ENCODE results near the gene TTC28. TPM values are rescaled to one million over a fixed set of nuclear protein-coding genes. Genes with fewer than 3 reads are reported as not detected.
A peak's percentile ranks its signal among the peaks of the same experiment; 100 is the strongest.

TTC28 gene
- polyA plus RNA-seq, 4 donors: 28.9 to 32.9 (median 31.0) TPM

DNA sequence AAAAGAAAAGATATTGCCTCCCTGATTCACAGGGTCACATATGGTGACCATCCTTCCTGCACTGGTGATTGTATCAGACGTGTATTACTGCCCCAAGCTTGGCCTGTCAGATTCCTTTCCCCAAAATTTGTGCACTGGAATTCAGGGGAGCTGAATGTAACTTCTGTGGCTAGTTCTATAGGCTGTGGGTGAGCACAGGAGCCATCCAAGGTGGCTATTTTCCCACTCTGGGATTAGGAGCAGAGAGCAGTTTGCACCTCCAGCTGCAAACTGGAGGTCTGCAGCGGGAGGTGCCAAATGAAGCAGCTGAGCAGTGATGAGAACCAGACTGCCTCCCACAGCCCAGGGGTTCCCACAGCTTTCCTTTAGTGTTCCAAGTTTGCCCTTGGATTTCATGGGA lies 636.4 kb downstream of the TTC28 start:
- DNase-seq (ENCODE audit: low read depth in 4 of 4, low spot score in 3 of 4): no peak

DNA sequence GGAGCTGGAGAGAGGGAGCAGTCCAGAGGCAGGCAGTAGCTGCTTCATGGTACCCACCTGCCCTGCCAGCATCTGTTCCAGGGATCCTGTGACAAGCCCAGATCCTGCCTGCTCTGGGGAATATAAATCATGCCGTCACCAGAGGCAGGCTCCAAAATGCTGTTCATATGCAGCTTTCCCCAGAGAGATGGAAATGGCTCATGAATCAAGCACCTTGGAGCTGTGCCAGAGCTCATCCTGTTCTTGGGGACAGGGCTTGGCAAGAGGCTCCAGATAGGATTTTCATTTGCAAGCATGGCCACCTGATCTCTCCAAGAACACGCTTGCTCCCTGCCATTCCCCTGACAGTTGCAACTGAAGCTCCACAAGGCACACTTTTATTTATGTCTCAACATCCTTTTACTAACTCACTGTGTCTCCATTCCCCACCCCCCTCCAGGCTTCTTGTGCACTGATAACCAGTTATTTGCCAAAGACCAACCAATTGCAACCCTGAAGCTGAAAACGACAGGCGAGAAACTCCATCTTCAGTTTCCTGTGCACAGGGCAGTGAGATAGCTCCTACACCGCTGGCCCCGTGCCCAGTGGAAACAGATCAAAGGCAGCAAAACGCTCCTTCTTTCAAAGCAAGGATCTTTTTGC lies 644.8 kb downstream of the TTC28 start:
- no peak for DNase-seq (ENCODE audit: low read depth in 4 of 4, low spot score in 3 of 4)

- no peak for DNase-seq (ENCODE audit: low read depth in 4 of 4, low spot score in 3 of 4)
These were observed 645.4 kb downstream of the TTC28 start for GRCh38 chr22:28034145-28034759.

DNA sequence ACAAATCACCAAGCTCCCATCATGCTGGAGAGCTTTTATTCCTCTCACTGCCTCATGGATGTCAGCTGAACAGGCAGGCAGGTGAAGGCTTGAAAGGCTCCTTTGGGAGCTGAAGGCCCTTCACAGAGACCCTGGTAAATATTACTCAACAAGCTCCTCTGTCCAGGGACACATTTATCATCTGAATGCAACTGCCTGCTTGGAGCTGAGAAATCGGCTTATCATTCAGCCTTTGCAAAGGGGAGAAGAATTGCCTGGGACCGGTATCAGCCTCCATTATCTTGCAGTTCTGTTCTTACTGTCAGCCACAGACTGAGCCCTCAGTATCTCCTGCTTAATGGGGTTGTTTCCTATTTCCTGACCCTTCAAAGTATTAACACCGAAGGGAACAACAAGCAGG lies 646.8 kb downstream of the TTC28 start:
- no peak for DNase-seq (ENCODE audit: low read depth in 4 of 4, low spot score in 3 of 4)

GRCh38 chr22:28031383-28031922 lies 648.2 kb downstream of the TTC28 start:
- no peak for DNase-seq (ENCODE audit: low read depth in 4 of 4, low spot score in 3 of 4)

GRCh38 chr22:28030473-28030872 lies 649.2 kb downstream of the TTC28 start:
- no peak for DNase-seq (ENCODE audit: low read depth in 4 of 4, low spot score in 3 of 4)

GRCh38 chr22:28029956-28030355 lies 649.7 kb downstream of the TTC28 start:
- no peak for DNase-seq (ENCODE audit: low read depth in 4 of 4, low spot score in 3 of 4)

DNA sequence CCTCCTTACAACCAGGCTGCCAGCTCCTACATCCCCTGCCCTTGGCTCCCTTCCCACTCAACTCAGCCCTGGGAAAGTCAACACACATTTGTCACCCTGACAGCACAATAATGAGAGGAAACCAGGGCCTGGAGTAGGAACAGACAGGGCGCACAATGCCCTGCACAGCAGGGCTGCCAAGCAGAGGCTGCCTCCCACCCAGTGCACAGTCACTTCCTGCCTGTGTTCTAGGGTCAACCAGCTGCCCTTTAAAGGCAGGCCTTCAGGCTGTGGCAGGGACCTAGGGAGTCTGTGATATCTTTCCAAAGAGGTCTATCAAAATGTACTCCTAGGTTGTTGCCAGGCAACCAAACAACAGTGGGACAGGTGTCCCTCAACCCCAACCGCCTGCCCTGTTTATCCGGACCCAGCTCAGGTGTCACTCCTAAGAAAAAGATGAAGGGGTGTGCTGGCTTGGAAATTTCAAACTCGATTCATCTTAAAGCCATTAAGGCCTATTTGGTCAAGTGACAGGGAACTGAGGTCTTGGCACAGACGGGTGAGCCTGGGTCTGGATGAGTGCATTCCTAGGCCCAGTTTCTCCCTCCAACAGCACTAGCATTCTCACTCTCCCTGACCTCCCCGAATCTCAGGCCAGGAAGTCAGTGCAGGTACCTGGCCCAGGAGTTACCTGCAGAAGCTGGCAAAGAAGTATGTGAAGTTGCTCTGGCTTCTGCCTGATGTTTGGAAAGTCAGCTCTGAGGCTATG lies 650.3 kb downstream of the TTC28 start:
- DNase-seq (ENCODE audit: low read depth in 4 of 4, low spot score in 3 of 4): peak in 1 of 4 donors; percentile 43

GRCh38 chr22:28027453-28028448 lies 651.9 kb downstream of the TTC28 start:
- DNase-seq (ENCODE audit: low read depth in 4 of 4, low spot score in 3 of 4): no peak

DNA sequence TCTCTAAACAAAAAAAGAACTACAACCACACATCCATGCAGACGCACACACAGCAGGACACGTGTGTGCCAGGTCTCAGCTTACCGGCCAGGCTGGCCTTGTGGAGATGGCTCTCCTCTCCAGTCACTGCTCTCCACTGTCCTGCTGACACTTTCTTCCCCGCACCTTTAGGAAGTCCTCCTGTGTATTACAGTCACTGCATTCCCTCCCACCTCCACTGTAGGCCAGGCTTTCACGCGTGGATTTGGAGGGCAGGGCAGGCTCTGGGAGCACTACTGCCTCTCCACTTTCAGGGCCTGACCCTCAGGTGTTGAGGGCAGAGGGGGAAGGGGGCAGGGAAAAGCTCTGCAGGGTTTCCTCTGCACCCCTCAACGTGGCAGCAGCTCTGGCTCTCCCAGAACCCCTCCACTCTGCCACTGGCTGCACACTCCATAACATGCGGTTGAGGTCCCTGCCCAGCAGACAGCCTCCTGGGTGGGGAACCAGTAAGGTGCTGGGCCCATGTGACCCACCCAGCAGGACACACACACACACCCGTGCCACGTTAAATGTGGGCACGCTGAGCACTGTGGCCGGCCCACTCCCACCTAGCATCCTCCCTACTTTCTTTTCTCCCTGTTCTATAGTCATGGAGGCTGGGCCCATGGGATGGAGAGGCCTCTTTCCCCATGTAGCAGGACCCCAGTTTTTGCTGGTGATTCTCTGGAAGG lies 653.6 kb downstream of the TTC28 start:
- DNase-seq (ENCODE audit: low read depth in 4 of 4, low spot score in 3 of 4): no peak

- no peak for DNase-seq (ENCODE audit: low read depth in 4 of 4, low spot score in 3 of 4)
These were observed 654.3 kb downstream of the TTC28 start for GRCh38 chr22:28025333-28025732.

DNA sequence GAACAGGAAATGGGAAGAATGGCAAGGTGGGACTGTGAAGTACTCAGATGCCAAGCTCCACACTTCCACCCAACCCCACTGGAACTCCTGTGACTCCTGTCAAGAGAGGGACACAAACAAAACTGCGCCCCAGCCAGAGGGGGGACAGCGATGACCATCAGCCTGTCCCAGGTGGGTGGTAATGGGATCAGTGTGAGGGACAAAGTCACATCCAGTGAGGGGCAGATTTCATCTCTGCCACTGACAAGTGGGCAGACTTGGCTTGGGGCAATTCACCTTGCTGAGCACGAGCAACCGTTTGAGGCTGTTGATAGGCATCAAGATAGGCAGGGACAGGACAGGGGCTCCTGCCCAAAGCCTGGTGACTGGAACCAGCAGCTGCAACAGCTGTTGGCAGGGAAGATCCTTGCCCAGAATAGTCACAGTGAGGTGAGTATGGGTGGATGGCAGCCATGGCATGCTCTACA lies 655.2 kb downstream of the TTC28 start:
- no peak for DNase-seq (ENCODE audit: low read depth in 4 of 4, low spot score in 3 of 4)

- DNase-seq (ENCODE audit: low read depth in 4 of 4, low spot score in 3 of 4): no peak
These were observed 655.9 kb downstream of the TTC28 start for GRCh38 chr22:28023774-28024173.

DNA sequence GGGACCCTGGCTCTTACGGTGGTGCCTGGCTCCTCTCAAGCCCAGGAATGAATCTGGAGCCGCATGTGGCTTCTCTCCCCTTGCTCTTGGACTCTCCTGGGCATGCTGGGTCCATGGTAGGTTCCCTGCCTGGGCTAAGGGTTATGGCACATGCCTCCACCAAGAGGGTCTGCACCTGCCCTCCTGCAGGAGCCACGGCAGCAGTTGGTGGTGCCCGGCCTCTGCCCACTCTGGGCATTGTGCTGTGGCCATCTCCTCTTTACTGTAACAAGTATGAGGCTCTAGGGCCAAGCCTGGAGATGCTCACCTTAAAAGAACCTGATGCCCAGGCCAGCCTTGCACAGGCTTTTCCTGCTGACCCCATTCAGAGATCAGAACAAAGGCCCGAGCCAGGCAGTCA lies 656.6 kb downstream of the TTC28 start:
- DNase-seq (ENCODE audit: low read depth in 4 of 4, low spot score in 3 of 4): no peak

DNA sequence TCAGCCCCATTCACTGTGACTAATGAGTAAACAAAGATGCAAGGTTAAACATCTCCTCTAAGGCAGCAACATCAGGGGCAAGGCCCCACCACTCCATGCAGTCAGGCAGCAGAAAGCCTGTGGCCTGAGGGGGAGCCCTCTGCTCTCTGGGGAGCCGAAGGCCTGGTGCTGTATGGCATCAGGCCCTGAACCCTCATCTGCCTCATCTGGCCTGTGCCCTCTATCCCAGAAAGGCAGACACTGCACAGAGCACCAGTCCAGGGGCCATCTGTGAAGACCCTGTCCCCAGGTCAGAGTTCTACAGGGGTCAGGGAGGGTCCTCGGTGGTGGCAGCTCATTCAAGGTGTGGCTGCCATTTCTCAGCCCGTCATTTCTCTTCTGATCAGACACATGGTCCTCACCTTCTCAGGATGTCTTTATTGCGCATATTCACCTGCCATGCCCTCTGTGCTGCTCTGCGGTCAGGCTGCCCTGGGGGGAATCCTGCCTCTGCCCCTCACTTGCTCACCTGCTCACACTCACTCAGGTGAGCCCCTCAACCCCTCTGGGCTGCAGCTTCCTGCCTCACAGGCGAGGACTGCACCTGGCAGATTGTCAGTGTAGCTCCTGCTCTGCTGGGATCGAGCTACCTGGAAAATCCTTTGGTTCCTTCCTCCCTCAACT lies 657.5 kb downstream of the TTC28 start:
- DNase-seq (ENCODE audit: low read depth in 4 of 4, low spot score in 3 of 4): no peak

DNA sequence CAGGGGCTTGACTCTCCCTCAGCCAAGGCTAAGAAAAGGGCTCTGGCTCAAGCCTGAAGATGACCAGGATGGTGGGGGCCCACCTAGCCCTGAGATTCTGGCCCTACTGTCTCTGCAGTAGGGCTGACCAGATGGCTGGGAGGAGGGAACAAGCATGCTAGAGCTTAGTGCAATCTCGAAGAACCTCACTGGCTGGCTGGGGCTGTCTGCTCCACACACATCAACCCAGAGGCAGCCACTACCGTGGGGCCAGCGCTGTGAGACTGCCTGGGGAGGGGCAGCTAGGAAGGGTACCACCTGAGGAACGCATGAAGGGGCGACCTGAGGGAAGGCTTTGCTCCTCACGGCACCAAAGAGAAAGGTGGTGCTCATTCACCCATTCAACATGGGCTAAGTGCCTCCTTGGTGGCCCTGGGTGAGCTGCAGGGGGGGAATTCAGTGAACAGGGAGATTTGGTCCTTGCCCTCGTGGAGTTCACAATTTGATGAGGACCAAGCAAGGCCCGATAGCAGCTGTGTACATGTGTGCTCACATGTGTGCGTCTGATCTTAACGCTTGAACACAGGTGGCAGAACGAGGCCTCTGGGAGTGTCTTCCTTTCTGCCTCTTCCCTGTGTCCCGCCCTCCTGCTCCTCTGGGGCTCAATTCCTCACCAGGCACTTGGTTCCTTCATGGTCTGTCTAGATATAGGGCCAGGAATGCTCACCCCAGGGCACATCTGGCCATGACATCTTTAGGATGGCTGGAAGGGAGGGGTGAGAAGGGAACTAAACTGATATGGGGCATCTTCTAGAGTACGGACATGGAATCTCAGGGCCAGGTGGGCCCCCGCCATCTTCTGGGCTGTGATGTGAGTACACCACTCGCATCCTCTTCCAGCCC lies 658.3 kb downstream of the TTC28 start:
- no peak for DNase-seq (ENCODE audit: low read depth in 4 of 4, low spot score in 3 of 4)

- peak in 2 of 4 donors; percentile 54 for DNase-seq (ENCODE audit: low read depth in 4 of 4, low spot score in 3 of 4)
These were observed 659.5 kb downstream of the TTC28 start for GRCh38 chr22:28019881-28020861.

Data from right renal pelvis (tissue), 4 donors.